Measurements from ENCODE around the gene DPYD. TPM values are rescaled to one million over a fixed set of nuclear protein-coding genes. Genes with fewer than 3 reads are reported as not detected.

Gene DPYD
- total RNA-seq, 2 donors from 2014 or later = 52.3 to 53.6 TPM

DNA sequence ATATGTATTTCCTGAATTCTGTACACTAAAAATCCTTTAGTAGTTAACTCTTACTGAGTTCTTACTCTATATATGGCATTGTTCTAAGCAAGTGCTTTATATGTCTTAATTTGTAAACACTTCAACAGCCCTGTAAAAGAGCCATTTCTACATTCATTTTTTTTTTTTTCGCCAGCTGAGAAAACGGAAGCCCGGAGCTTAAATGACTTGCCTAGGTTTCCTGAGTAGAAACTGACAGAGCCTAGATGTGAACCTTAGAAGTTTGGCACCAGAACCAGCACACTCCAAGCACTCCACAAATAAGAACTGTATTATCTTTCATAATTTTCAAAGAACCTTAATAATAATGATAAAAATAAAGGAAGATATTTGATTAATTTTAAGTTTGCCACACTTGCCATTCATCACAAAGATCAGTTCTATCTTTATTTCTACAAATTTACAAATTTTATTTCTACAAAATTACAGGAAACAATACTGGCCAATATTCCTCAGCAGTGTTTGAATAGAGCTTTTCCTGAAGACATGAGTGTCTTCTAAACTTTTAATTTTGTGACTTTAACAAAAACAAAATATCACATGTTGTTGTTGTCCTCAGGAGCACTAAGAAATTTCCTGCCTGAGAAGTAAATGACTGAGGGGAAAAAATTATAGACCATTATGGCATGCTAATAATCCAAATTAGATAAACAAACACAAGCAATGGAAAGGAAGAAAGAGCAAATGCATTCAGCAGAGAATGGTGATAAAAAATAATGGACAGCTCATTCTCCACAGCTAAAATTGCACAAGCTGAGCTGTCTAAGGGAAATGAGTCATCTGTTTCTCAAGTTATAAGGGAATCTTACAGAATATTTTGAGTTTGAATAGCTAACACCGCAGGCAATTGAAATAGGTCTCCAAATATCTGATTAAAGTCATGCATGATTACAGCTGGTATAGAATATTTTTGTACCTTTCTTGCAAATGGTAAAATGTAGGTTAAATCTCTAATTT is 71.2 kb downstream of the DPYD start:
- no peaks in the 10 kb centered on the region for H3K9me3 ChIP-seq (ENCODE audit: control insufficient read depth, low read length, poor library complexity, severe bottlenecking)
- ATAC-seq = no peak
- H3K4me1 Mint-ChIP-seq = peaks cover 10% of the 10 kb centered on the region
- peaks cover 1% of the 10 kb centered on the region for H3K36me3 Mint-ChIP-seq (ENCODE audit: low read depth)
- peak overlapping the region; percentile 12 for H3K27ac Mint-ChIP-seq
- H3K4me3 Mint-ChIP-seq = no peak overlapping the region
- DNase-seq = no peak
- H3K27me3 Mint-ChIP-seq = no peaks in the 10 kb centered on the region

DNA sequence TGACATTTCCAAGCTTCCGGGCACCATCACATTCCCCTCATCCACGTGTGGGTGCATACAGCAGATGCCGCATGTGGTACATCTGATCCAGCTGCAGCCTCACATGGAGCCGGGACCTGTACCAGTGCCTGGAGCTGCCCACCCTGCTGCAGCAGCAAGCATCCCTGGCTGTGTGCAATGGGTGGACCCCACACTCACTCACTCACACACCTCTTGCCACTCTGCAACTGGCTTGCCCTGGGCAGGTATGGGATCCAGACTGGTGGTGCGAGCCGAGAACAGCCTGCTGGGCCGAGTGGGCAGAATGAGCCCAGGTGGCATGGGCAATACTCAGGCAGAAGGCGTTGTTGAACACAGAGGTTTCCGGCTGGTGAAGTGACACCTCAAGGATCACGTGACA is 75.0 kb downstream of the DPYD start:
- ATAC-seq (no peak), DNase-seq (no peak)
- H3K9me3 ChIP-seq (ENCODE audit: control insufficient read depth, low read length, poor library complexity, severe bottlenecking) = no peaks in the 10 kb centered on the region
- no peaks in the 10 kb centered on the region for H3K27me3 Mint-ChIP-seq
- no peak overlapping the region for H3K27ac Mint-ChIP-seq
- no peak overlapping the region for H3K4me3 Mint-ChIP-seq
- H3K4me1 Mint-ChIP-seq = peaks cover 13% of the 10 kb centered on the region
- no peaks in the 10 kb centered on the region for H3K36me3 Mint-ChIP-seq (ENCODE audit: low read depth)

DNA sequence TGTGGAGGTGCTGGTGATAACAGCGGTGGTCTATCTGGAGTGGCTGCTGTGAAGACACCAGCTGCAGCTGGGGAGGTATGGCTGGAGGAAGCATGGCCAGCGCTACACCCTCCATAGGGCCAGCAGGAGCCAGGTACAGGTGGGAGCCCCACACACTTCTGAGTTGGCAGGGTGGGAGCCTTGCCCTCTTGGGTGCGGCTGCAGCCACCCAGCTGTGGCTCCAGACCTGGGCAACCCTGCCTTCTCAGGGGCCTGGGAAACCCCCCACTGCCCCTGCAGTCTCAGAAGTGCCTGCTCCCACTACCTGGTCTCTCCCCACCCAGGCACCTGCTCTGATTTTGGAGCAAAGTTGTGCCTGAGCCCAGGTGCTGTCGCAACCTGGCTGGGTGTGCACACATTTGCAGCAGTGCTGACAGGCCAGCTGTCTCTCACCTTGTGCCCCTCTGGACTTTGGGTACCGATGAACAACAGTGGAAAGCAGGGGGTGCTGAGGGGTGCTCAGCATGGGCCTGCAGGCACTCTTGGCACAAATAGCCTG is 76.2 kb downstream of the DPYD start:
- no peaks in the 10 kb centered on the region for H3K27me3 Mint-ChIP-seq
- DNase-seq = no peak

DNA sequence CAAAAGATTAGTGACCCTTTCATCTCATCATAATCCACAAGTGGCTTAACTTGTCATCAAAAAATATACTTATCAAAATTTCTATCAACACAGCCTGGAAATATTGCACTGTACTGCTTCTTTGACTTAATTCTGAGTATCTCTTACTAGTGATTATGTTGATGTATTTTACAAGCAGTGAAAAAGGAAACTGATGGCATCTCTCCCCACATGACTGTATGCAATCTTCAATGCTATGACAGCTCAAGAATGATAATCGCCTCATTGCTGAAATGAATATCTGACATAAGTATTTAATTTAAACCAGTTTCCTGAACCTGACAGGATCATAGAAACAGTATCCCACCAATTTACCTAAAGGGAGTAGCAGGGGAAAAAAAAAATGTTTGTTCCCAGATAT is 79.5 kb downstream of the DPYD start:
- Mint-ChIP-seq H3K4me3 (no peak overlapping the region), H3K4me1 (peaks cover 7% of the 10 kb centered on the region), H3K27ac (no peak overlapping the region), H3K36me3 (ENCODE audit: low read depth) (no peaks in the 10 kb centered on the region), H3K27me3 (no peaks in the 10 kb centered on the region)
- no peak for DNase-seq
- ATAC-seq = no peak
- no peaks in the 10 kb centered on the region for H3K9me3 ChIP-seq (ENCODE audit: control insufficient read depth, low read length, poor library complexity, severe bottlenecking)

More for the DNA sequence above, 76.2 kb downstream of the DPYD start:
- Mint-ChIP-seq H3K4me3 (no peak overlapping the region), H3K27ac (no peak overlapping the region), H3K36me3 (ENCODE audit: low read depth) (no peaks in the 10 kb centered on the region), H3K4me1 (peaks cover 9% of the 10 kb centered on the region)
- no peaks in the 10 kb centered on the region for H3K9me3 ChIP-seq (ENCODE audit: control insufficient read depth, low read length, poor library complexity, severe bottlenecking)
- ATAC-seq = no peak

DNA sequence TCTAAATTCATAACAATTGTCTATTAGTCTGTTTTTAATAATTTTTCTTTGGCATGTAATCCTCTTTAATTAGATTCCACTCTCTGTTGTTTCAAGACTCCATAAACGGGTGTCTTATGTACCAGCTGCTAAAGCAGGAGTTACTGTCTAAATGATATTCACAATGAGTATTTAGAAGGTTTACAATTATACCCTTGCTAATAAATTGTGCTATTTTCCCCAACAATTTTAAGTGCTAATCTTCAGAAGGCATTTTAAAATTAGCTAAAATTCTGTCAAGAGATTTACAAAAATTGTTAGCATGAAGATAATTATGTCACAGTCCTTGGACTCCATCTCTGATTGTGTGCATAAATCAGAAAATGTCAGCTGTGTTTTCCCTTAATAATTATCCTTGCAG is 83.7 kb downstream of the DPYD start:
- no peaks in the 10 kb centered on the region for H3K4me1 Mint-ChIP-seq
- no peaks in the 10 kb centered on the region for H3K36me3 Mint-ChIP-seq (ENCODE audit: low read depth)
- H3K27ac Mint-ChIP-seq = no peak overlapping the region
- H3K9me3 ChIP-seq (ENCODE audit: control insufficient read depth, low read length, poor library complexity, severe bottlenecking) = no peaks in the 10 kb centered on the region
- no peak for DNase-seq
- H3K4me3 Mint-ChIP-seq = no peak overlapping the region
- ATAC-seq = no peak
- no peaks in the 10 kb centered on the region for H3K27me3 Mint-ChIP-seq

DNA sequence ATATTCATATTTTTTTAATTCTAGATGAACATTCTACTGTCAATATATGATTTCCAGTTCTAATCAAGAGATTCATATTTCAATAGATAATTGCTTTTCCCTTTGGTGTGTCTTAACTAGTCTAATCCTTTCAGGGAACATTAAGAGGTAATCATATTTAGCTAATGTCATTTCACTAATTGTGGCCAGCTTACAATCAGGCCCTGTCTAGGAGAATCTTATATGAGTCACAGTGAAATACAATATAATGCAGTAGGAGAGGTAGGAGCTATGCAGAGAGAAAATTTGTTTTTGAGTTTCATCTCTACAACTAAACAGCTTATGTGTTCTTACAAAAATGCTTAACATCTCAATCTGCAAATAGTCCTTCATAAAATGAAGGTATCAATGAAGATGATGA is 85.9 kb downstream of the DPYD start:
- no peak for DNase-seq
- Mint-ChIP-seq H3K4me1 (no peaks in the 10 kb centered on the region), H3K27ac (no peak overlapping the region), H3K36me3 (ENCODE audit: low read depth) (no peaks in the 10 kb centered on the region), H3K27me3 (no peaks in the 10 kb centered on the region), H3K4me3 (no peak overlapping the region)
- no peak for ATAC-seq
- no peaks in the 10 kb centered on the region for H3K9me3 ChIP-seq (ENCODE audit: control insufficient read depth, low read length, poor library complexity, severe bottlenecking)

DNA sequence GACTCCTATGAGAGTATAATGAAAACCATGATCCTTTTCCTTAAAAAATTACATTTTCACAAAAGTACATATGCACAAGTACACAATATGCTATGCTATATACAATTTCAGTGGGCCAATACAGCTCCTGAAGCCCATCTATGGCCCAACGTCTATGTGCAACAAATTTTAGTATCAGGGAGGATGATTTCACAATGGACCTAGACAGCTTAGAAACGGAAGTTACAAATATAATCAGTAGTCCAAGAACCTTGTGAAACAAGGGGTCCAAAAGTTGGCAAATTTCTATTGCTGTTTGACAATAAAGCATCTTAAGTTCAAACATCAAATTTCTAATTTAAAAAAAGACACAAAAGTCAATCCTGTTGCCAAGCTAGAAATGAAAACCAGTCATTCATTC is 87.0 kb downstream of the DPYD start:
- H3K4me1 Mint-ChIP-seq = no peaks in the 10 kb centered on the region
- H3K4me3 Mint-ChIP-seq = no peak overlapping the region
- no peaks in the 10 kb centered on the region for H3K9me3 ChIP-seq (ENCODE audit: control insufficient read depth, low read length, poor library complexity, severe bottlenecking)
- no peak overlapping the region for H3K27ac Mint-ChIP-seq
- no peaks in the 10 kb centered on the region for H3K36me3 Mint-ChIP-seq (ENCODE audit: low read depth)
- DNase-seq (no peak), ATAC-seq (no peak)
- H3K27me3 Mint-ChIP-seq = no peaks in the 10 kb centered on the region

DNA sequence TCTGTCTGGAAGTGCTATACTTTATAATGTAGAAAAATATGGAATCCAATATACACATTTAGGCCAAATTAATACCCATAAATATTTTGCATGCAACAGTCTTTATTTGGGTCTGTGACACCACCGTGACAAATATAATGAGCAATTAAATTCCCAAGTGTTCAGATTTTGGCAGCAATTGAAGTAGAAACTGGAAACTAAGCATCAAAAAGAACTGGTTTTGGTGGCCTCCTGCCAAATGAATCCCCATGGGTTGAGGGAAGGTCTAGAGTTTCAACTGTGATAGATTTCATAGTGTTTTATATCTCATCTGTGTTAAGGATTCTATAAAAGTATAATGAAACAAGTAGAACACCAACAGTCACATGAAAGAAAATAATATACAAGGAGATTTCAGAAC is 88.4 kb downstream of the DPYD start:
- H3K27ac Mint-ChIP-seq = peak overlapping the region; percentile 29
- no peak for DNase-seq
- ATAC-seq = no peak
- no peak overlapping the region for H3K4me3 Mint-ChIP-seq
- H3K9me3 ChIP-seq (ENCODE audit: control insufficient read depth, low read length, poor library complexity, severe bottlenecking) = no peaks in the 10 kb centered on the region
- no peaks in the 10 kb centered on the region for H3K36me3 Mint-ChIP-seq (ENCODE audit: low read depth)
- no peaks in the 10 kb centered on the region for H3K4me1 Mint-ChIP-seq
- no peaks in the 10 kb centered on the region for H3K27me3 Mint-ChIP-seq

DNA sequence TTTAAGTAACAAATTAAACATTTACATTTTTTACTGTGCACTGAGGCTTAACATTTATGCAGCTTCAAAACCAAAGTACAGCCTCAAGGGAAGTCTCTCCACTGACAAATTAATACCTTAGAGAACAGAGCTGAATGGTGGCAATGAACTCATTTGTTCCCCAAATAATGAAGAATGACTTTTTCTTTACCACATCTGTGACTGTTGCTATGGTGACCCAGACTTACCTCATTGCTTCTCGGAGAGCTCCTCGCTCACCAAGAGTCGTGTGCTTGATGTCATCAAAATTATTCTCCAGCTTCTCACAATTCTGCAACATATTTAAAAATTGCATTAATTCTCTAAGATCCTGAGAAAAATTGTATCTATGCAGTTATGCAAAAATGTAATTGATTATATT is 92.9 kb downstream of the DPYD start:
- ATAC-seq (no peak), DNase-seq (no peak)
- no peaks in the 10 kb centered on the region for H3K9me3 ChIP-seq (ENCODE audit: control insufficient read depth, low read length, poor library complexity, severe bottlenecking)
- H3K27ac Mint-ChIP-seq = no peak overlapping the region
- peaks cover 7% of the 10 kb centered on the region for H3K36me3 Mint-ChIP-seq (ENCODE audit: low read depth)
- peaks cover 3% of the 10 kb centered on the region for H3K4me1 Mint-ChIP-seq
- H3K4me3 Mint-ChIP-seq = no peak overlapping the region
- no peaks in the 10 kb centered on the region for H3K27me3 Mint-ChIP-seq

DNA sequence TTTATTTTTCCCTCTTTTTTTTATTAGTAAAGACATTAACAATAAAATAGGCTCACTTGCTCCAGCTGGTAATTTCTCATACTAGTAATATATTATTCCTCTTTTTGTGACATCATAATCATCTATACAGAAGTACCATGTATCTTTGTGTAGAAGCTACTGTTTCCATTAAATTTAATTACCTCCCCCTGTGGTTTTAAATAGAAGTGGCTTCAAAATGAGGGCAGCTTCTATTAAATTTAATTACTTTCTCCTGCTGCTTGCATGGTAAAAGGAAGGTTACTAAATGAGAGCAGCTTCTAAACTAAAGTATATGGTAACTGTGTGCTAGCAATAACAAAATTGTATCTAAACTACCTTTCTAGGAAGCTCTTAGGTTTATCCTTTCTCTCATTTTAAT is 94.0 kb downstream of the DPYD start:
- DNase-seq = no peak
- H3K9me3 ChIP-seq (ENCODE audit: control insufficient read depth, low read length, poor library complexity, severe bottlenecking) = no peaks in the 10 kb centered on the region
- Mint-ChIP-seq H3K27ac (no peak overlapping the region), H3K36me3 (ENCODE audit: low read depth) (peaks cover 7% of the 10 kb centered on the region), H3K27me3 (no peaks in the 10 kb centered on the region), H3K4me3 (no peak overlapping the region), H3K4me1 (peaks cover 6% of the 10 kb centered on the region)
- no peak for ATAC-seq

DNA sequence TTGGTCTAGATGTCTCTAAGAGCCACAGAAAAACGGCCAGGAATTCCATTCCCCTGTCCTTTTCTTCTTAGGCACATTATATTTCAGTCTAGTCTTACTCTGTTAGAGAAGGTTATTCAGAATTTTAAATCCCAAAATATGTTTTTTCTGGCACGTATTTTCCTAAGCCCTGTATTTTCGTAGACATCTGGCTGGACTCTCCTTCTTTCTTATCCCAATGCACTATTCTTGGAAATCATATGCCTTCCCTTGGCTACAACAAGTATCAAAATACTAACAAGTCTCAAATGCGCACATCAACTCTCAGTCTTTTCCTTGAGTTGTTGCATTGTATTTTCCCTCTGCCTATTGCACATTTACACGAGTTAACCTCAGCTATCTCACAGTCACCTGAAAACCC is 96.2 kb downstream of the DPYD start:
- Mint-ChIP-seq H3K4me3 (no peak overlapping the region), H3K27ac (peak overlapping the region; percentile 39), H3K27me3 (no peaks in the 10 kb centered on the region), H3K4me1 (peaks cover 6% of the 10 kb centered on the region), H3K36me3 (ENCODE audit: low read depth) (peaks cover 7% of the 10 kb centered on the region)
- DNase-seq (no peak), ATAC-seq (no peak)
- no peaks in the 10 kb centered on the region for H3K9me3 ChIP-seq (ENCODE audit: control insufficient read depth, low read length, poor library complexity, severe bottlenecking)

DNA sequence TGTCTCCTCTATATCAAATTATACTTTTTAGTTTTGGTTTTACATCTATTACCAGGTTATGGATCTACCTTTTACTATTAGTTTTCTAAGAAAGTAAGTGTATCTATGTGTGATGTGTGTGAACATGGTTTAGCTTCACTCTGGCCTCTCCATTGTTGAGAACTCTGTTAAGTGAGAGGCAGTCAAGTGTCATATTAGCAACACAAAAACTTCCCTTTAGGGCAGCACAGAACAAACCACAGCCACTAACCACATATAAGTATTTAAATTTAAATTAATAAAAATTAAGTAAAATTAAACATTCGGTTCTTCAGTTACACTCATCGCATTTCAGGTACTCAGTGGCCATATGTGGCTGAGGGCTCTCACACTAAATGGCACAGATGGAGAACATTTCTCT is 96.6 kb downstream of the DPYD start:
- Mint-ChIP-seq H3K36me3 (ENCODE audit: low read depth) (peaks cover 7% of the 10 kb centered on the region), H3K4me3 (no peak overlapping the region), H3K27me3 (no peaks in the 10 kb centered on the region), H3K4me1 (peaks cover 6% of the 10 kb centered on the region), H3K27ac (no peak overlapping the region)
- H3K9me3 ChIP-seq (ENCODE audit: control insufficient read depth, low read length, poor library complexity, severe bottlenecking) = no peaks in the 10 kb centered on the region
- DNase-seq (no peak), ATAC-seq (no peak)

DNA sequence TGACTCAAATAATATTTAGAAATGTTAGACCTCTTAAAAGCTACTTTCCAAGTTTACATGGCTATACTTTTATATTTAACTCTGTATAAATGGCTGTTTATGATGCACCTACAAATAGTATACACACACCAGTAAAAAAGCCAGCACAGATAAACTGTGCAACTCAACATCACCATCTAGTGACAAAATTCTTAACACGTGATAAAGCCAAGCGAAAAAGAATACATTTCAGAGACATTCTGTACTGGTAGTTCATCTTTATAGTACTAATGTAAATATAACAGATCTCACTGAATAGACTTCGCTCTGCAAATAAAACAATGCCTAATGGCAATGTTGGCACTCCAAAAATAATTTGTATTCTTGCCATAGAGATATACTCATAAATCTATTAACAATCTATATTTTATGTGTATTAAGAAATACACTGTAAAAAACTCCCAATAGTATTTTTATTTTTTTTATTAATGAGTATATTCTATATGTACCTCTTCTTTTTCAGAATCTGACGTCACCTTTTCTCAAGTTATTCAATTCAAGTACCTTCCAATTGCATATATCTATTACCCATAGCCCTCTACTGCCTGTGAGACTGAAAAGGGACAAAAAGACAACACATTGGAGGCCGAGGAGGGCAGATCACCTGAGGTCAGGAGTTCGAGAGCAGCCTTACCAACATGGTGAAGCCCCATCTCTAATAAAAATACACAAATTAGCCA is 100.2 kb downstream of the DPYD start:
- no peak overlapping the region for H3K4me3 Mint-ChIP-seq
- no peaks in the 10 kb centered on the region for H3K27me3 Mint-ChIP-seq
- ATAC-seq (no peak), DNase-seq (no peak)
- H3K36me3 Mint-ChIP-seq (ENCODE audit: low read depth) = peaks cover 5% of the 10 kb centered on the region
- H3K27ac Mint-ChIP-seq = no peak overlapping the region
- H3K4me1 Mint-ChIP-seq = peaks cover 6% of the 10 kb centered on the region
- H3K9me3 ChIP-seq (ENCODE audit: control insufficient read depth, low read length, poor library complexity, severe bottlenecking) = no peaks in the 10 kb centered on the region
